Activated CD8-positive, alpha-beta memory T cell treated with anti-CD3 and anti-CD28 coated beads for 36 hours (primary cell): ENCODE measurements around the gene CBX5. TPM values are rescaled to one million over a fixed set of nuclear protein-coding genes. Genes with fewer than 3 reads are reported as not detected.

ENCODE experiments used
- CTCF ChIA-PET: fragments of 350-600 bp; sonication (Branson Sonifier 250); formaldehyde crosslinking; loops from one replicate; lab custom pipeline; 2021; ENCODE audit warnings: antibody characterized with exemption; lab: Charles Lee
- POLR2A ChIA-PET: fragments of 350-600 bp; sonication (Branson Sonifier 250); formaldehyde crosslinking; loops from one replicate; lab custom pipeline; 2021; ENCODE audit warnings: antibody characterized with exemption; lab: Charles Lee
- total RNA-seq, 2 experiments: library from RNA; stranded (reverse); gene quantifications; one replicate each; pipeline ENCODE4 v1.2.3, GENCODE V29; 2021

CBX5 gene
- total RNA-seq, 2 experiments from 2014 or later = 89.8 to 94.5 TPM

DNA sequence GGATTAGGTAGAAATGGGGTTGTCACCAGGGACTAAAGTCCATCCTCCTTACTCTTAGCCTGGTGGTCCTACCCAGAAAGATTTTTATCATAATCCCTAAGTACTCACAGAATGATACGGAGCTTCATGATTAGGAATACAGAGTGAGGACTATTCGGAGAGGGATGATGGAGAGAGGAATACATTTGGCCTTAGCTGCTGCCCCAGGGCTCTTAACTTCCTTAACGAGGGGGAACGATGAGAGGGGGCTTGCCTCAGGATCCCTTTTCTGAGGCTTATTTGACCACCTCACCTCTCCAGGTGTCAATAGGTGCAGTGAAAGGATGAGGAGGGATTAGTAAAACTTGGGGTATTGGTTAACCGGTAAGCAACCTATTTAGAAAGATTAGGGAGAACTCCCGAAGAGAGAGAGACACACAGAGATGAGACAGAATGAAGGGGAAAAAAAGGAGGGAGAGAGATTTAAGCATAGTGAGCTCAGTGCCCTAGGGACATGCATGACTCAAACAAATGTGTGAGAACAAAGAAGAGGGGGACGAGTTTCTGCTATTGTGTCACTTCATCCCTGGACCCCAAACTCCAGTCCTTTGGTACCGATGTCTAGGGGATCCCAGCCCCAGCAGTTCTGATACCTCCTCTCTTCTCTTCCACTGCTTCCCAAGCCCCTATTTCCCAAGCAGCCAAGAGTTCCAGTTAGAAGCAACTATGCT lies 19.7 kb upstream of the CBX5 start:
- POLR2A ChIA-PET = interaction anchor here (0.6 to 1.5 kb wide), 2 partner anchors 10 to 913 kb away, joined by 3 to 6 read pairs; no protein-coding TSS in a partner anchor

DNA sequence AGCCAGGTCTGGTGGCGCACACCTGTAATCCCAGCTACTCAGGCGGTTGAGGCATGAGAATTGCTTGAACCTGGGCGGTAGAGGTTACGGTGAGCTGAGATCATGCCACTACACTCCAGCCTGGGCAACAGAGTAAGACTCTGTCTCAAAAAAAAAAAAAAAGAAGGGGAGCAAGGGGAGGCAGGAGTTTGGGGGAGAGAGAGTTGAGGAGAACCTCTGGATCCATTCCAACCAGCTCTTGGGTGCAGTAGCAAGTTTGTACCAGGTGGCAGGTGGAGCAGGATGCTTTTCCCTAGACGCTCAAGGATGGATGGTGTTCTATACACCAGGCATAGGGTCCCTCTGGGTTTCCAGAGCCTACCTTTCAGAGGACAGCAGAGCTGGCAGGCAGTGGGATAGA lies 19.0 kb upstream of the CBX5 start:
- ChIA-PET POLR2A (no interaction called here), CTCF (interaction anchor here (0.8 to 1.4 kb wide), 3 partner anchors 68 to 122 kb away, joined by 3 read pairs; no protein-coding TSS in a partner anchor)

More for the DNA sequence above, 19.7 kb upstream of the CBX5 start:
- CTCF ChIA-PET = interaction anchor here (1.4 to 3.1 kb wide), 3 partner anchors 25 to 121 kb away, joined by 3 to 15 read pairs (median 4); no protein-coding TSS in a partner anchor

DNA sequence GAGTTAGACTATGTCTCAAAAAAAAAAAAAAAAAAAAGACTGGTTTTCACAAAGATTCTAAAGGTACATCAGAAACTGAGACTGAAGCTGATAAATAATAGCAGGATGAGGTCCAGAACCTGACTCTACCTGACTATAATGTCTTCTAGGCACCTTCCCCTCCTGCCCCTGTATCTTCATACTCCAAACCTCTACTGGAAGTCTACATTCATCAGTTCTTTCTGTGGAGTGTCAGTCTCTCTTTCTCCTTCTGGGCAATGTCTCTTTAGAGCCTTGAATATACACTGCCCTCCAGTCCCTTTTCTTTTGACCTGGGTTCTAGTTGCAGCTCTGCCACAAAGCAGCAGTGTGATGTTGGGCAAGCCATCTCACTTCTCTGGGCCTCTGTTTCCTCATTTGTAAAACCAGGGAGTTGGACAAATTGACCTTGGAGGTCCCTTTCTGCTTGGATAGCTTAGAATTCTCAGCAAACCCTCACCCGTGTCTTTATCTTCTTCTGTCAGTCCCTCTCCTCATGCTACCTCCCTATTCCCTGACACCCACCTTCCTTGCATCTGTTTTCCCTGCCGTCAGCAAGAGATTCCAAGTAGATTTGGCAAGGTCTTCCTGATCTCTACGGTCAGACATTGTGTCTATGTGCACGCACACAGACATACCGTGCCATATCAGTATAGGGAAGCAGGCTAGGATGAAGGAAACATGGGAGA lies 16.6 kb upstream of the CBX5 start:
- ChIA-PET POLR2A (interaction anchor here (0.6 to 1.0 kb wide), 3 partner anchors 12 to 63 kb away, joined by 3 read pairs; no protein-coding TSS in a partner anchor), CTCF (interaction anchor here (0.7 to 1.4 kb wide), 3 partner anchors 37 to 83 kb away, joined by 3 to 5 read pairs (median 3); no protein-coding TSS in a partner anchor)

DNA sequence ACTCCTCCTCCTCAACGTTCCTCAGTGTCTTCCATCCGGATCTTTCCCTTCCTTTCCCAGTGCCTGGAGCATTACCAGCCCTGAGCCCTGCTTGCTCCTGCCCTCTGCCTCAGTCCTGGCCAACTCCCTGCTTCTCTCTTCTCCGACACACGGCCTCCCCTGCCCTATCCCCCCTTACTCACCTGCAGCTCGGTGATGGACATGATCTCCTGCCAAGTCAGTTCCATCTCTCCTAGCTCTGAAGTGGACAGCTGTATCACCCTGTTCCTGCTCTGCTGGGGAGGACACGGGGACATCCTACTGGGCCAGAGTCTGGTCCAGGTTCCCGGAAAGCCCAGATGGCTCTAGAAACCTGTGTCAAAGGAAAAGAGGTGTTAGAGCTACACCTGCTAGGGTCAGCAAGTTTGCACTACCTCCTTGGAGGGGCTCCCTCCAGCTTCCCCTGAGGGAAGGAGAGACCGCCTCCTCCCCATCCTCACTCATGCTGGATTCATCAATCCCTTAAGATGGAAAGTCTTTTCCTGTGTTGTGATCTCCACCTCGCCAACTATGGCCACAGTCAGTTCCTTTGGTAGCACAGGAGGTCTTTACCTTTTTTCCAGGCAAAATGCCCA lies 15.1 kb upstream of the CBX5 start:
- ChIA-PET POLR2A (no interaction called here), CTCF (interaction anchor here (0.6 to 2.9 kb wide), 9 partner anchors 12 to 84 kb away, joined by 3 to 18 read pairs (median 3); no protein-coding TSS in a partner anchor)

DNA sequence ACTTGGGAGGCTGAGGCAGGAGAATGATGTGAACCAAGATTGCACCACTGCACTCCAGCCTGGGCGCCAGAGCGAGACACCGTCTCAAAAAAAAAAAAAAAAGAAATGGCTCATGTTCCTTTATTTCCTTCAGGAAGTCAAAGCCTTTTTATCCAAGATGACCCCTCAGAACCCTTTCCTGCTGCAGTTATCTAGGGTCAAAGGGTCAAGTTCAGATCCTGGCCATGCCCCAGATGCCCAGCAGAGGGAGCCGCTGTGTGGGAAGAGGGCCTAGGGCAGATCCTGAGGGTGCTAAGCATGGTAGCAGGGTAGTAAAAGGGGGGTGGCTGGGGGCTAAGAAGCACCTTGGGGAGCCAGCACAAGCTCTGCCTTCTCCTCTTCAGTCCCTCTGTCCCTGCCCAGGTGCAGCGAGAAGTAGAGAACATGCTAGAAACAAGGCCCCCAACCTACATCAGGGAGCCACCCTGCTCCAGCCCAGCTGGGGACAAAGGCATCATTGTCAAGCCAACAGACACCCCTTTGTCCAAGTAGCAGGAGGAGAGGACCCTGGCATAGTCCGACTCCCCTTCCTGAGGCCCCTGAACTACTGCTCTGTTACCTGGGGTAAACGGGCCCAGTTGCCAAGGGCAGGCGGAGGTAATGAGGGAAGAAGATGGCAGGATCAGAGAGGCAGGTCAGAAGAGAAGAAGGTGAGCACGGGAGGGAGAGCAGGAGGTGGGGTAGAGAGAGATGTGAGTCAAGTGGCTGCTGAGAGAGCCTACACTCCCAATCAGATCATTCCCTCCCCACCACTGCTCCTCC lies 14.4 kb upstream of the CBX5 start:
- ChIA-PET POLR2A (interaction anchor here (0.6 kb wide), 1 partner anchor 65 kb away, joined by 5 read pairs; no protein-coding TSS in a partner anchor), CTCF (interaction anchor here (0.6 to 2.9 kb wide), 24 partner anchors 8 to 106 kb away, joined by 3 to 18 read pairs (median 3); partner anchors contain the start of genes CBX5, COPZ1 and HNRNPA1)

DNA sequence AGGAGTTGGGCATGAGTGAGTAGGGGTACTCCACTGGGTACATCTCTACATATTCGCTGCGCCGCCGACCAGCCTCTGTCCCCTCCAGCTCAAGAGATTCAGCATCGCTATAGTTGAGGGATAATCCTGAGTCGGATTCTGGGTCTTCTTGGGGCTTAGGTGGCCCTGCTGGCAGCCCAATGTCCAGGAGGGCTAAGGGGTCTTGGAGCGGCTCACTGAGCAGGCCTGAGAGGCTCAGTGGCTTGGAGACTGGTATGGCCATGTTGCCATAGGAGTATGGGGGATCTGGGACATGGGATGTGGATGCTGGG lies 13.0 kb upstream of the CBX5 start:
- ChIA-PET CTCF (interaction anchor here (1.1 to 2.9 kb wide), 13 partner anchors 9 to 90 kb away, joined by 3 to 18 read pairs (median 5); partner anchors contain the start of genes CBX5, COPZ1 and HNRNPA1), POLR2A (interaction anchor here (2.0 kb wide), 1 partner anchor 13 kb away, joined by 4 read pairs; the partner anchor contains the start of genes CBX5 and HNRNPA1)

DNA sequence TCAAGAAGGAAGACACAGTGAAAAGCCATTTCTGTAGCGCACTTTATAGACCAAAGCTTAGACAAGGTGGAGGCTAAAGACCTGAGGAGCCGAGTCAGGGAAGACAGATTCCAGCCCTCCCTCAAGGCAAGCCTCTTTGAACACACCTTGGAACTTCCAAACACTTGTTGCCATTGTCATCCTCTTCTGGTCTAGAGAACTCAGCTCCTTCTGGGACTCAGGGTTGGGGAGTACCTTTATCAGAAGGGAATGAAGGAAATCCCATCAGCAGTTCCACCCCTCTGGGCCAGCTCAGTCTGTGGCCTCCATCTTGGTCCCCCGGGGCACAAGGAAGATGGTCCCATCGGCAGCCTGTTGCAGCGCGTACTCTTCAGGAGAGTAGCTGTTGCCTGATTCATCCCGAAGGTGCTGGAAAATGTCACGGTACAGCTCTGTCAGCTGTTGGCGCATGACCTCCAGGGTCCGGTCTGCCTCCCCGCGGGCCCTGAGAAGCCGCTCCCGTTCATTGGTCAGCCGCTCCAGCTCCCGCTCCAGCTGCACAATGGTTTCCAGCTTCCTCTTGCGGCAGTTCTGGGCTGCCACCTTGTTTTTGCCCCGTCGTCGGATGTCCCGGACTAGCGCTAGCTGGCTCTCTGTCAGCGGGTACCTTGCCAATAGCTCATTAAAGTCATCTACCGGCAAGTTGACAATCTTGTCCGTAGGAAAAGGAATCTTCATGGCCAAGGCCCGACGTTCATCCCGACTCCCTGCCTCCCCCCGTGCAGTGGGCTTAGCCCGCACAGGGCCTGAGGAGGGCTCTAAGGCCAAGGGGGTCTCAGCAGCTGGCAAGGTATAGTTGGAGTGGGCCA lies 12.4 kb upstream of the CBX5 start:
- CTCF ChIA-PET = interaction anchor here (0.5 to 2.9 kb wide), 12 partner anchors 9 to 311 kb away, joined by 3 to 18 read pairs (median 4); partner anchors contain the start of genes CBX5, COPZ1 and HNRNPA1
- POLR2A ChIA-PET = interaction anchor here (2.0 kb wide), 1 partner anchor 12 kb away, joined by 4 read pairs; the partner anchor contains the start of genes CBX5 and HNRNPA1

DNA sequence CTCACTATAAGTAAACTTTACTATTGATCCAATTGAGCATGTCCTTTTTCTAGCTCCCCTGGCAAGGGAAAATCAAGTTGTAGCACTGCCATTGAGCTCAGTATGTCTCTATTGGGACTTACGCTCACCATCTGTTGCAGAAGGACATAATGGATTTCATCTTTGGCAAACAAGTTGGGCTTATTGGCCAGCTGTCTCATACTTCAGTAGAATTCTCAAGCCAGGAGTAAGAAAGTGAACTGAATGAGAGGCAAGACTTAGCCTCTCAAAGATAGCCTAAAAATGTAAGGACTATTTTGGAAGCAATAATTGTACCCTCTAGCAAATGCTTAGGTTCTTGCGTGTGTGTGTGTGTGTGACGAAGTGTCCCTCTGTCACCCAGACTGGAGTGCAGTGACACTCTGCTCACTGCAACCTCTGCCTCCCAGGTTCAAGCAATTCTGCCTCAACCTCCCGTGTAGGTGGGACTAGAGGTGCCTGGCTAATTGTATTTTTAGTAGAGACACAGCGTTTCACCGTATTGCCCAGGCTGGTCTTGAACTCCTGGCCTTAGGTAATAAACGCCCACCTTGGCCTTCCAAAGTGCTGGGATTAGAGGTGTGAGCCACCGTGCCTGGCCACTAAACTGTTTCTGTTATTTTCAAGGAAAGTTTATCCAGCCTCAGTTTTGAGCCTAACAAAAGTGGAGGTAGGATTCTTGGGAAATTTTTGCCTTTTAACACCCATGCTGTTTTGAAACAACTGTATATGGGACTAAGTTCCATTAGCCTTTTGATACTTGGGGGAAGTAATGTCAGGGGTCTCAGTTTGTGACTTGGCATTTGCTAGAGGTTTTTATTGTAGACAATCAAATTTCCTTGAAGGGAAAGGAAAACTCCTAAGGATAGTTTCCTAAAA lies 7.6 kb upstream of the CBX5 start:
- POLR2A ChIA-PET = interaction anchor here (0.6 to 2.3 kb wide), 8 partner anchors 8 to 536 kb away, joined by 3 to 7 read pairs (median 3); no protein-coding TSS in a partner anchor
- CTCF ChIA-PET = interaction anchor here (0.9 kb wide), 1 partner anchor 49 kb away, joined by 3 read pairs; no protein-coding TSS in a partner anchor

DNA sequence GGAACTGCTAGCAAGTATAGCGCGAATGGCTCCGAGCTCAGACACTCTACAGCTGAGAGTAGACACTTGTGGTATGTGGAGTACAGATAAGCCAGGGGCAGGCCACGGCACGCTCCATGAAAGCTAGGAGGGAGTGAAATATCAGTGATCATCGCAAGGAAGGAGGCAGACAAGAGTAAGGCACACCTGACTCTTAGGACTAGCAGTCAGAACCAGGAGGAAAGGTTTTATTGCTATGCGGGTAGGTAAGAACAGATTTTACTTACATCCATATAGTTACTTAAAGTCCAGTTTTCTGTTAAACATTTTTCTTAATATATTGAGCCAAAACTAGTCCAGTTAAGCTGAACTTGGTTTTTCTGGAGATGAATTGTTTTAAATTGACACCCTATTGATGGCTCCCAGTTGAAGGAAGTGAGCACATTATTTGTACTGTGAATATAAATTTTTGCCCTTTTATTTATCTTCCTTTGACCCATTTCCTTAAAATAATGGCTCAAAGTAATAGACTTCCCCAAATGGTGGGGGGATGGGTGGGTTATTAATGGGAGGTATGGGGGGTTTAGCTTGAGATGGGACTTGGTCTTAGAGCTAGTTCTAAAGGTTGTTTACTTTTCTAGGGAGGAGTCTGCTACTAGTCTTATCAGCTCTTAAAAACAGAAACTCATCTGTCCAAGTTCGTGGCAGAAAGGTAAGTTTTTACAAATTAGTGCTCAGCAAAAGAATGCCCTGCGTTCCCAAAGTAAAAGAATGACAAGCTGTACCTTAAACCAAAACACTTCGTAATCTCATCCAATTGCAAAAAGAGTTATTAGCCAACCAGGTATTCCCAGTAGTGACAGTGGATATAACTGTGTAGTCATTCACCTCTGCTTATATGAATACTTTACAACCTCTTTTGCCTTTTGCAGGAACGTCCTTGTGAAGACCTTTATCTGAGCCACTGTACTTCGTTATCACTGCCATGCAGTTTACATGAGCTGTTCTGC lies 6.4 kb upstream of the CBX5 start:
- POLR2A ChIA-PET = interaction anchor here (0.6 to 2.3 kb wide), 10 partner anchors 7 to 535 kb away, joined by 3 to 7 read pairs (median 3); no protein-coding TSS in a partner anchor
- CTCF ChIA-PET = interaction anchor here (0.5 to 1.2 kb wide), 3 partner anchors 8 to 93 kb away, joined by 3 to 4 read pairs (median 3); no protein-coding TSS in a partner anchor

DNA sequence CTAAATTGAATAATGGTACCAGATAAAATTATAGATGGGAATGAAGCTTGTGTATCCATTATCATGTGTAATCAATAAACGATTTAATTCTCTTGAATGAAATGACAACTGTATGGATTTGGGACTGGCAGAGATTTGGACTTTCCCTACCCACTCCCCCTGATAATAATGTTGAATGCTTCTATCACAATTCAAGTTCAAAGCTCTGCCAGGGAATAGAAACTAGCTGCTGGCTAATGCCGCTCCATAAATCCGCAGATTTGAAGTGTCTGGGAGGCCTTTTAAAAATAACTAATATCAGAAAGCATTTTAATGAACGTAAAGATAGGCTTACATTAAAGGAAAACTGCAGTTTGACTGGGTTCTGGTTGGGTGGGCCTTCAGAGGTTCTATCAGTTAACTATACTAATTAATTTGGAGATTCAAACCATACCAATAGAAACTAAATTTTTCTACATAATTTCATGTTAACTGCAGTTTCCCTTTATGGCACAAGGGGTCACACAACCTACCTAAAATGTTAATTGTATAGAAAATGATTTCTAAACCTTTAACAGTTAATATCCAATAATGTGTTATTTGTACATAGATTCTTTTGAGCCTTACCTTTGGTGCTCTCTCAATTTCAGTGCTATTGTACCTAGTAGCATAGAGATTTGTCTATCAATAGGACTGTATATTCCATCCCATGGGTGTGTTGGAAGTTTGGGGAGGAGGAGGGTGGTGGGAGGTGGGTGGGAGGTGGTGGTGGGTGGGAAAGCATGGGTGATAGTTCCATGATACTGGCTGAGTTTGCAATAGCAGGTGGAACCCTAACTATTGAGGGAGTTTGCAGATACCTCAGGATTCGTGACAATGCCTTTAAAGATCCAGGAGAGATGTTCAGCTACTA lies 5.5 kb upstream of the CBX5 start:
- ChIA-PET CTCF (interaction anchor here (0.8 to 1.2 kb wide), 2 partner anchors 75 to 94 kb away, joined by 3 to 4 read pairs; no protein-coding TSS in a partner anchor), POLR2A (interaction anchor here (1.3 to 2.3 kb wide), 2 partner anchors 9 to 74 kb away, joined by 3 to 7 read pairs; no protein-coding TSS in a partner anchor)

DNA sequence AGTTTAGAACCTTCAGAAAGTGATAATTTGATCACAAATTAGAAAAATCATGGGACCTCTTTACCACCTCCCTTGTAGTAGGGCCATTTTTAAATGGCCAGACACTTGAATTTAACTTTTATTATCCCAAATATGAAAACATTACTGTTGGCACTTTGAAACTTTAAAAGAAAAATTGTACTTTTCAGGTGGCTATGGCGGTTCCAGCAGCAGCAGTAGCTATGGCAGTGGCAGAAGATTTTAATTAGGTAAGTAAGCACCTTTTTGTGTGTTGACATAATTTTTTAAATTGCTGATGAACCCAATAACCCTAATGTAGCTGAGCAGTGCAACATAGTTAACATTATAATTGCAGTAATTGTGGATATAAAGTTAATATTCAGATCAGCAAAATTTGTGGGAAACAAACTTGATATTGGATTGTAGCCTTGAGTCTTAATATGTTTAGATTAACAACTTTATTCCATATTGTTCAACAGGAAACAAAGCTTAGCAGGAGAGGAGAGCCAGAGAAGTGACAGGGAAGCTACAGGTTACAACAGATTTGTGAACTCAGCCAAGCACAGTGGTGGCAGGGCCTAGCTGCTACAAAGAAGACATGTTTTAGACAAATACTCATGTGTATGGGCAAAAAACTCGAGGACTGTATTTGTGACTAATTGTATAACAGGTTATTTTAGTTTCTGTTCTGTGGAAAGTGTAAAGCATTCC lies 4.3 kb upstream of the CBX5 start:
- ChIA-PET POLR2A (interaction anchor here (0.8 to 1.3 kb wide), 2 partner anchors 73 to 86 kb away, joined by 3 to 7 read pairs; no protein-coding TSS in a partner anchor), CTCF (interaction anchor here (0.8 to 2.4 kb wide), 3 partner anchors 9 to 76 kb away, joined by 3 to 10 read pairs (median 3); no protein-coding TSS in a partner anchor)

DNA sequence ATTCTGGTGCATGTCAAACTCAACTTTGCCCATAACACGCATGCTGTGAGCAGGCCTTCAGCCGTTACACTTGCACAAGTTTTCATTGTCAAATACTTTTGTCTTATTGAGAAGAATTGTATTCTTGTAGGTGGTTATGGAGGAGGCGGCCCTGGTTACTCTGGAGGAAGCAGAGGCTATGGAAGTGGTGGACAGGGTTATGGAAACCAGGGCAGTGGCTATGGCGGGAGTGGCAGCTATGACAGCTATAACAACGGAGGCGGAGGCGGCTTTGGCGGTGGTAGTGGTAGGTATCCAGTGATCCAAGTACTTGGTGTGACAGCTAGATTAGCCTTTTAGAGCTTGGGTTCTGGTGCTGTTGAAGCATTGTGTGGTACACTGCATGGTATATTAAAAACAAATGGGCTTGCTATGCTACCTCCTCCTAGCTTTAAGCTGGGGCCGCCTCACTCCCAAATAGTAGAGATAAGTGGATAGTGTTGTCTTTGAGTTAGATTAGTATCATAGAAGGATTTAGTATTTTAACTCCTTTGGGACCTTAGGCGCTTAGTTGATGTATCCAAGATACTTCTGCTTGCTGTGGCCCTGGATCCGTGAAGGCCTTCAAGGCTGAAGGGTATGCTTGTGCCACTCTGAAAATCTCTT lies 3.1 kb upstream of the CBX5 start:
- CTCF ChIA-PET = interaction anchor here (0.6 to 2.4 kb wide), 3 partner anchors 10 to 14 kb away, joined by 3 to 10 read pairs (median 3); no protein-coding TSS in a partner anchor
- POLR2A ChIA-PET = interaction anchor here (0.5 to 1.3 kb wide), 4 partner anchors 42 to 88 kb away, joined by 3 to 7 read pairs (median 4); partner anchors contain the start of gene COPZ1
